ENCODE measurements around the gene FAIM2. TPM values are rescaled to one million over a fixed set of nuclear protein-coding genes. Genes with fewer than 3 reads are reported as not detected.
A peak's percentile ranks its signal among the peaks of the same experiment; 100 is the strongest.

The FAIM2 gene
- total and polyA plus RNA-seq, 9 of the 15 experiments (the other 6 are each of a cell fraction or from before 2014, with no cell fraction given), result 0.01 to 0.10 TPM; not detected in 7

DNA sequence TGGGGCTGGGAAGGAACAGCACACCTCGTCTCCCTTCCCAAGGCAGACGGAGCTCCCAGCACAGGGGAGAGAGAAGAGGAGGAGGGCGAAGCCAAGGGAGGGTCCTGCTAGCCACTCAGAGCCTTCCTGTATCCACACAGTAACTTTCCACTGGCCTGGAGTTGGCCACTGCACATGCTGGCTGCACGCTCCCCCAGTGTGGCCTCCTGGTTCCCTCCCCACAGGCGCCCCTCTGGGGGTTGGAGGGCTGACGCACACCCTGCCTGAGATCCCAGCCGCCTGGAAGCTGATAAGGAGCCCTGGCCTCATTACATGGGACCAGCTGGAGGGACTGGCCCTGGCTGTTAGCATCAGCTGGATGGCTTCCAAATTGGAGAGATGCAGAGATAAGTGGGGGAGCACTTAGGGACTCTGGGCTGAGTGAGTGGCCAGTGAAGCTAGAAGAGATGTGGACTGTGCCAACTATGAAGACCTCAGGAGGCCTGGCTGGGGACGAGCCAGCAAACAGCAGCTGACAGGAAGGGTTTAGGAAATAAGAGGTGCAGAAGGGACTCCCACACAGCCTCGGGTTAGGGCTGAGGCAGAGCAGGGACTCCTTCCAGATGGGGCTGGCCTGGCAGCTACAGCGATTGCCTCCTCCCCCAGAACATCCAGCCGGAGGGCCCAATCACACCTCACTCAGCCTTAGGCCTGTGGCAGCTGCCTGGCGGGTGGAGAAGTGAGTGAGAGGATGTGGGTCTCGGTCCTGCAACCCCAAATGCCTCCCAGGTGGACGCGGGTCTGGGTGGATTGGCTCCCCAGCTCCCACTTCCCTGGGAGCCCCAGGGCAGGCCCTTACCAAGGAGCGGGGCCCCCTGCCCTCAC lies 34.5 kb downstream of the FAIM2 start (continued):
- TF ChIP-seq REST (IDR thresholded peaks at IDR 0.05; ENCODE audit: borderline replicate concordance), result peak; percentile 55; the same call in 1 of the 2 replicates
- TF ChIP-seq REST (CRISPR knock-in tag; IDR thresholded peaks at IDR 0.05; ENCODE audit: low read depth), result peak; percentile 54; the same call in 1 of the 2 replicates
- TF ChIP-seq ATF1 (CRISPR knock-in tag; IDR thresholded peaks at IDR 0.05), result no peak
- peak; percentile 92 for TF ChIP-seq ATF1 (tag; IDR thresholded peaks at IDR 0.05)
- peak; percentile 77 to 94; a peak in 2 of 4 replicates for TF ChIP-seq TBL1XR1 (IDR thresholded peaks at IDR 0.05; ENCODE audit: low read length in 2 of 2)
- TF ChIP-seq ATF7 (IDR thresholded peaks at IDR 0.05), result peak; percentile 97
- TF ChIP-seq, protein P1, sequence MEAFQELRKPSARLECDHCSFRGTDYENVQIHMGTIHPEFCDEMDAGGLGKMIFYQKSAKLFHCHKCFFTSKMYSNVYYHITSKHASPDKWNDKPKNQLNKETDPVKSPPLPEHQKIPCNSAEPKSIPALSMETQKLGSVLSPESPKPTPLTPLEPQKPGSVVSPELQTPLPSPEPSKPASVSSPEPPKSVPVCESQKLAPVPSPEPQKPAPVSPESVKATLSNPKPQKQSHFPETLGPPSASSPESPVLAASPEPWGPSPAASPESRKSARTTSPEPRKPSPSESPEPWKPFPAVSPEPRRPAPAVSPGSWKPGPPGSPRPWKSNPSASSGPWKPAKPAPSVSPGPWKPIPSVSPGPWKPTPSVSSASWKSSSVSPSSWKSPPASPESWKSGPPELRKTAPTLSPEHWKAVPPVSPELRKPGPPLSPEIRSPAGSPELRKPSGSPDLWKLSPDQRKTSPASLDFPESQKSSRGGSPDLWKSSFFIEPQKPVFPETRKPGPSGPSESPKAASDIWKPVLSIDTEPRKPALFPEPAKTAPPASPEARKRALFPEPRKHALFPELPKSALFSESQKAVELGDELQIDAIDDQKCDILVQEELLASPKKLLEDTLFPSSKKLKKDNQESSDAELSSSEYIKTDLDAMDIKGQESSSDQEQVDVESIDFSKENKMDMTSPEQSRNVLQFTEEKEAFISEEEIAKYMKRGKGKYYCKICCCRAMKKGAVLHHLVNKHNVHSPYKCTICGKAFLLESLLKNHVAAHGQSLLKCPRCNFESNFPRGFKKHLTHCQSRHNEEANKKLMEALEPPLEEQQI (IDR thresholded peaks at IDR 0.05), result no peak
- TF ChIP-seq NCOA2 (IDR thresholded peaks at IDR 0.05; ENCODE audit: partially characterized antibody in 2 of 2), result peak in 1 of 2 experiments; percentile 76
- TF ChIP-seq PYGO2 (tag; IDR thresholded peaks at IDR 0.05), result peak; percentile 86
- peak; percentile 87 to 90 for TF ChIP-seq E2F6 (IDR thresholded peaks at IDR 0.05; ENCODE audit: borderline replicate concordance in 1 of 2, extremely low read depth in 1 of 2, insufficient read depth in 1 of 2, insufficient read length in 1 of 2, low read depth in 1 of 2, low read length in 1 of 2, poor library complexity in 1 of 2, severe bottlenecking in 1 of 2)
- 0 out of 2 replicates have a peak, but pooled peaks have one; percentile 64 for TF ChIP-seq PHB2 (IDR thresholded peaks at IDR 0.05; ENCODE audit: low read depth)
- TF ChIP-seq ZNF589 (CRISPR knock-in tag; IDR thresholded peaks at IDR 0.05; ENCODE audit: low read depth), result peak; percentile 98
- peak; percentile 96 for TF ChIP-seq MTA3 (IDR thresholded peaks at IDR 0.05; ENCODE audit: borderline replicate concordance)
- 0 out of 2 replicates have a peak, but pooled peaks have one; percentile 34 for TF ChIP-seq OTX1 (CRISPR knock-in tag; IDR thresholded peaks at IDR 0.05)
